SK-N-MC (cell line): ENCODE results near the gene OGFOD2.

Source experiments
- DNase-seq: peaks from one replicate; pipeline ENCODE4 v3.0.0-alpha.2; 2011; ENCODE audit warnings: low read depth, low spot score
- H3K27ac ChIP-seq: fragments of 200-600 bp; sonication (generic); 2 replicates; pipeline ENCODE4 v1.5.1; 2016; ENCODE audit warnings: mixed run types
- H3K36me3 ChIP-seq: fragments of 200-600 bp; sonication (generic); 2 replicates; pipeline ENCODE4 v1.6.1; 2017; ENCODE audit warnings: antibody characterized with exemption, low read length, mixed read lengths; ENCODE audit not compliant: insufficient read depth
- H3K4me3 ChIP-seq: fragments of 200-600 bp; sonication (generic); 2 replicates; pipeline ENCODE4 v1.5.1; 2016
- H3K9ac ChIP-seq: fragments of 200-600 bp; sonication (generic); 2 replicates; pipeline ENCODE4 v1.8.0; 2017; ENCODE audit warnings: mixed run types, mixed read lengths; ENCODE audit not compliant: insufficient read length
- H3K9me3 ChIP-seq: fragments of 200-600 bp; sonication (generic); 2 replicates; pipeline ENCODE4 v1.6.1; 2017; ENCODE audit warnings: low read depth, mild to moderate bottlenecking, antibody characterized with exemption, low read length, moderate library complexity, mixed read lengths
- EZH2 ChIP-seq: fragments of 200-600 bp; sonication (generic); IDR thresholded peaks from one replicate; pipeline ENCODE4 v1.6.1; 2017; ENCODE audit warnings: antibody characterized with exemption
- FOXP2 ChIP-seq: optimal IDR thresholded peaks from 2 replicates; pipeline ENCODE3; 2011; ENCODE audit warnings: mild to moderate bottlenecking, moderate library complexity; ENCODE audit not compliant: insufficient read depth; ENCODE audit errors: extremely low read length, control extremely low read depth
- POLR2AphosphoS5 ChIP-seq: IDR thresholded peaks from 2 replicates; pipeline ENCODE4 v1.6.1; 2012; ENCODE audit warnings: mild to moderate bottlenecking, low read depth, low read length, borderline replicate concordance

Gene OGFOD2

GRCh38 chr12:122988036-122988435 is 13.0 kb downstream of the OGFOD2 start:
- no peak for TF ChIP-seq EZH2
- Histone ChIP-seq H3K27ac (no peak overlapping the region), H3K9me3 (no peaks in the 10 kb centered on the region), H3K9ac (no peak overlapping the region), H3K4me3 (no peak overlapping the region), H3K36me3 (peaks cover 2% of the 10 kb centered on the region; the same call in 1 of the 2 replicates)
- no peak for DNase-seq

GRCh38 chr12:122988612-122989212 is 13.7 kb downstream of the OGFOD2 start:
- no peaks in the 10 kb centered on the region for H3K36me3 ChIP-seq
- no peak for TF ChIP-seq EZH2

GRCh38 chr12:122989225-122989839 is 14.3 kb downstream of the OGFOD2 start:
- H3K4me3 ChIP-seq: no peak overlapping the region
- no peaks in the 10 kb centered on the region for H3K9me3 ChIP-seq
- no peak overlapping the region for H3K27ac ChIP-seq
- DNase-seq: no peak
- no peaks in the 10 kb centered on the region for H3K36me3 ChIP-seq
- H3K9ac ChIP-seq: no peak overlapping the region
- TF ChIP-seq POLR2AphosphoS5: no peak
- TF ChIP-seq FOXP2: no peak
- TF ChIP-seq EZH2: no peak

More at GRCh38 chr12:122988612-122989212, 13.7 kb downstream of the OGFOD2 start:
- no peak overlapping the region for H3K9ac ChIP-seq
- H3K27ac ChIP-seq: no peak overlapping the region
- no peak overlapping the region for H3K4me3 ChIP-seq
- DNase-seq: no peak
- no peaks in the 10 kb centered on the region for H3K9me3 ChIP-seq

GRCh38 chr12:122989874-122990419 is 14.9 kb downstream of the OGFOD2 start:
- H3K4me3 ChIP-seq: no peak overlapping the region
- H3K9ac ChIP-seq: no peak overlapping the region
- DNase-seq: no peak
- TF ChIP-seq FOXP2 (no peak), EZH2 (no peak), POLR2AphosphoS5 (no peak)
- no peaks in the 10 kb centered on the region for H3K9me3 ChIP-seq
- no peaks in the 10 kb centered on the region for H3K36me3 ChIP-seq
- H3K27ac ChIP-seq: no peak overlapping the region

GRCh38 chr12:122990561-122990960 is 15.5 kb downstream of the OGFOD2 start:
- H3K9ac ChIP-seq: no peak overlapping the region
- H3K36me3 ChIP-seq: no peaks in the 10 kb centered on the region
- H3K9me3 ChIP-seq: no peaks in the 10 kb centered on the region
- H3K27ac ChIP-seq: no peak overlapping the region
- no peak for DNase-seq
- no peak overlapping the region for H3K4me3 ChIP-seq
- TF ChIP-seq EZH2: no peak
- TF ChIP-seq FOXP2: no peak
- no peak for TF ChIP-seq POLR2AphosphoS5

- no peak overlapping the region for H3K27ac ChIP-seq
- H3K36me3 ChIP-seq: no peaks in the 10 kb centered on the region
- H3K4me3 ChIP-seq: no peak overlapping the region
- H3K9me3 ChIP-seq: no peaks in the 10 kb centered on the region
- no peak for DNase-seq
- no peak overlapping the region for H3K9ac ChIP-seq
- no peak for TF ChIP-seq POLR2AphosphoS5
- no peak for TF ChIP-seq FOXP2
- no peak for TF ChIP-seq EZH2
Observed at GRCh38 chr12:122990961-122991622, 16.0 kb downstream of the OGFOD2 start.

GRCh38 chr12:122991623-122992275 is 16.7 kb downstream of the OGFOD2 start:
- H3K4me3 ChIP-seq: no peak overlapping the region
- no peak for DNase-seq
- H3K9ac ChIP-seq: no peak overlapping the region
- TF ChIP-seq EZH2 (no peak), FOXP2 (no peak), POLR2AphosphoS5 (no peak)
- H3K36me3 ChIP-seq: no peaks in the 10 kb centered on the region
- H3K9me3 ChIP-seq: no peaks in the 10 kb centered on the region
- H3K27ac ChIP-seq: no peak overlapping the region

- DNase-seq: no peak
- Histone ChIP-seq H3K9me3 (no peaks in the 10 kb centered on the region), H3K27ac (no peak overlapping the region), H3K4me3 (no peak overlapping the region), H3K9ac (no peak overlapping the region), H3K36me3 (no peaks in the 10 kb centered on the region)
- no peak for TF ChIP-seq EZH2
- no peak for TF ChIP-seq FOXP2
- TF ChIP-seq POLR2AphosphoS5: no peak
Observed at GRCh38 chr12:122992386-122992785, 17.3 kb downstream of the OGFOD2 start.
